ENCODE measurements around the gene CHDH. TPM values are rescaled to one million over a fixed set of nuclear protein-coding genes. Genes with fewer than 3 reads are reported as not detected.

The CHDH gene

GRCh38 chr3:53765753-53766152 is 80.5 kb downstream of the CHDH start:
- H3K18ac ChIP-seq (ENCODE audit: low read length): no peak overlapping the region
- no peak overlapping the region for H3K56ac ChIP-seq (ENCODE audit: low read length)
- H3K79me1 ChIP-seq (ENCODE audit: low read length): no peaks in the 10 kb centered on the region
- H3K23ac ChIP-seq (ENCODE audit: low read length): no peak overlapping the region
- no peak overlapping the region for H2BK5ac ChIP-seq (ENCODE audit: low read length)
- no peak overlapping the region for H3K4me3 ChIP-seq (ENCODE audit: low read length)
- WGBS (ENCODE audit: extremely low coverage, insufficient coverage, low lambda C conversion rate): no CpG with 5 or more reads among the region's 5 CpGs
- H3K4me2 ChIP-seq (ENCODE audit: low read length): no peak overlapping the region
- no peak for DNase-seq
- H4K8ac ChIP-seq (ENCODE audit: low read depth, low read length): no peak overlapping the region
- H3K27me3 ChIP-seq (ENCODE audit: insufficient read depth, low read length, poor library complexity): no peaks in the 10 kb centered on the region
- no peak overlapping the region for H2BK120ac ChIP-seq (ENCODE audit: low read depth, low read length)
- no peak overlapping the region for H4K5ac ChIP-seq (ENCODE audit: low read length)
- peaks cover 4% of the 10 kb centered on the region for H3K4me1 ChIP-seq (ENCODE audit: control insufficient read depth, low read depth, low read length)
- H3K36me3 ChIP-seq (ENCODE audit: control insufficient read depth, insufficient read depth, low read length): no peaks in the 10 kb centered on the region
- H2AK5ac ChIP-seq (ENCODE audit: low read length): no peak overlapping the region
- no peak overlapping the region for H3K27ac ChIP-seq (ENCODE audit: low read depth, low read length)
- H2BK15ac ChIP-seq (replicated peaks; ENCODE audit: low read depth): no peak overlapping the region
- H3K9ac ChIP-seq (ENCODE audit: low read length): no peak overlapping the region
- H3K79me2 ChIP-seq (ENCODE audit: control insufficient read depth, insufficient read depth, low read length): no peaks in the 10 kb centered on the region
- H3K4ac ChIP-seq (ENCODE audit: low read depth, low read length): no peak overlapping the region

GRCh38 chr3:53764026-53764775 is 82.0 kb downstream of the CHDH start:
- Histone ChIP-seq H3K9ac (ENCODE audit: low read length) (no peak overlapping the region), H3K36me3 (ENCODE audit: control insufficient read depth, insufficient read depth, low read length) (no peaks in the 10 kb centered on the region), H2BK120ac (ENCODE audit: low read depth, low read length) (no peak overlapping the region), H3K79me1 (ENCODE audit: low read length) (no peaks in the 10 kb centered on the region), H3K4me1 (ENCODE audit: control insufficient read depth, low read depth, low read length) (peaks cover 4% of the 10 kb centered on the region), H2BK15ac (replicated peaks; ENCODE audit: low read depth) (no peak overlapping the region), H3K56ac (ENCODE audit: low read length) (no peak overlapping the region), H2BK5ac (ENCODE audit: low read length) (no peak overlapping the region), H3K4me2 (ENCODE audit: low read length) (no peak overlapping the region), H3K18ac (ENCODE audit: low read length) (no peak overlapping the region), H4K5ac (ENCODE audit: low read length) (no peak overlapping the region), H3K4me3 (ENCODE audit: low read length) (no peak overlapping the region), H3K79me2 (ENCODE audit: control insufficient read depth, insufficient read depth, low read length) (no peaks in the 10 kb centered on the region), H4K8ac (ENCODE audit: low read depth, low read length) (no peak overlapping the region), H2AK5ac (ENCODE audit: low read length) (no peak overlapping the region), H3K4ac (ENCODE audit: low read depth, low read length) (no peak overlapping the region), H3K23ac (ENCODE audit: low read length) (no peak overlapping the region), H3K27me3 (ENCODE audit: insufficient read depth, low read length, poor library complexity) (no peaks in the 10 kb centered on the region), H3K27ac (ENCODE audit: low read depth, low read length) (no peak overlapping the region)
- whole genome bisulfite sequencing (ENCODE audit: extremely low coverage, insufficient coverage, low lambda C conversion rate): no CpG with 5 or more reads among the region's 14 CpGs
- DNase-seq: no peak

- no peak overlapping the region for H3K9ac ChIP-seq (ENCODE audit: low read length)
- H2BK5ac ChIP-seq (ENCODE audit: low read length): no peak overlapping the region
- no peak overlapping the region for H3K4ac ChIP-seq (ENCODE audit: low read depth, low read length)
- no peaks in the 10 kb centered on the region for H3K27me3 ChIP-seq (ENCODE audit: insufficient read depth, low read length, poor library complexity)
- no peaks in the 10 kb centered on the region for H3K4me1 ChIP-seq (ENCODE audit: control insufficient read depth, low read depth, low read length)
- no peak overlapping the region for H2AK5ac ChIP-seq (ENCODE audit: low read length)
- no peaks in the 10 kb centered on the region for H3K79me2 ChIP-seq (ENCODE audit: control insufficient read depth, insufficient read depth, low read length)
- H2BK15ac ChIP-seq (replicated peaks; ENCODE audit: low read depth): no peak overlapping the region
- H3K79me1 ChIP-seq (ENCODE audit: low read length): no peaks in the 10 kb centered on the region
- no peak overlapping the region for H4K5ac ChIP-seq (ENCODE audit: low read length)
- H4K8ac ChIP-seq (ENCODE audit: low read depth, low read length): no peak overlapping the region
- no peak overlapping the region for H3K4me3 ChIP-seq (ENCODE audit: low read length)
- DNase-seq: no peak
- no peak overlapping the region for H3K56ac ChIP-seq (ENCODE audit: low read length)
- no peaks in the 10 kb centered on the region for H3K36me3 ChIP-seq (ENCODE audit: control insufficient read depth, insufficient read depth, low read length)
- no peak overlapping the region for H2BK120ac ChIP-seq (ENCODE audit: low read depth, low read length)
- no peak overlapping the region for H3K18ac ChIP-seq (ENCODE audit: low read length)
- H3K27ac ChIP-seq (ENCODE audit: low read depth, low read length): no peak overlapping the region
- H3K23ac ChIP-seq (ENCODE audit: low read length): no peak overlapping the region
- WGBS (ENCODE audit: extremely low coverage, insufficient coverage, low lambda C conversion rate): no CpG with 5 or more reads among the region's 7 CpGs
- H3K4me2 ChIP-seq (ENCODE audit: low read length): no peak overlapping the region
These were observed 82.9 kb downstream of the CHDH start for GRCh38 chr3:53763353-53763752.

Small RNA genes within 50 kb of the gene (small RNA-seq; reads per million reads assigned to genes)
- gene AC012467.1 (ENCODE audit: insufficient read depth): not detected
